OCI-LY1 (cell line): ENCODE measurements around the gene GAPDHS.

Experiments used
- H2AFZ ChIP-seq: fragments of 200-600 bp; sonication (generic), shearing (Covaris generic); 2 replicates; pipeline ENCODE4 v1.6.0; 2014; ENCODE audit warnings: antibody characterized with exemption, mild to moderate bottlenecking, low read length
- H3F3A ChIP-seq: fragments of 200-600 bp; sonication (generic), shearing (Covaris generic); 2 replicates; pipeline ENCODE4 v1.6.0; 2014; ENCODE audit warnings: mild to moderate bottlenecking, antibody characterized with exemption, low read length, moderate library complexity; ENCODE audit not compliant: insufficient read depth
- H3K27ac ChIP-seq: fragments of 200-600 bp; sonication (generic); 2 replicates; pipeline ENCODE4 v1.5.1; 2014; ENCODE audit warnings: low read length, mixed run types, mild to moderate bottlenecking, low read depth; ENCODE audit not compliant: poor library complexity, severe bottlenecking
- H3K27me3 ChIP-seq: fragments of 200-600 bp; sonication (generic); 2 replicates; pipeline ENCODE4 v1.6.0; 2014; ENCODE audit warnings: antibody characterized with exemption, mild to moderate bottlenecking, low read length, moderate library complexity; ENCODE audit not compliant: insufficient read depth
- H3K36me3 ChIP-seq: fragments of 200-600 bp; sonication (generic); 2 replicates; pipeline ENCODE4 v1.6.1; 2014; ENCODE audit warnings: mild to moderate bottlenecking, antibody characterized with exemption, low read length, moderate library complexity, mixed read lengths; ENCODE audit not compliant: insufficient read depth
- H3K4me1 ChIP-seq: fragments of 200-600 bp; sonication (generic); 2 replicates; pipeline ENCODE4 v1.5.1; 2014; ENCODE audit warnings: mild to moderate bottlenecking, low read length, moderate library complexity; ENCODE audit not compliant: insufficient read depth, severe bottlenecking
- H3K4me2 ChIP-seq: fragments of 200-600 bp; sonication (generic), shearing (Covaris generic); 2 replicates; pipeline ENCODE4 v1.6.1; 2014; ENCODE audit warnings: low read length
- H3K4me3 ChIP-seq: fragments of 200-600 bp; sonication (generic); 2 replicates; pipeline ENCODE4 v1.5.1; 2014; ENCODE audit warnings: low read length, low read depth, mild to moderate bottlenecking, mixed read lengths; ENCODE audit not compliant: poor library complexity, severe bottlenecking
- H3K79me2 ChIP-seq: fragments of 200-600 bp; shearing (Covaris generic); 2 replicates; pipeline ENCODE4 v1.6.1; 2016; ENCODE audit warnings: mixed run types, low read length, mixed read lengths; ENCODE audit not compliant: insufficient read depth
- H3K9ac ChIP-seq: fragments of 200-600 bp; sonication (generic), shearing (Covaris generic); 2 replicates; pipeline ENCODE4 v1.6.1; 2014; ENCODE audit warnings: mild to moderate bottlenecking, low read length, mixed read lengths
- H3K9me2 ChIP-seq: fragments of 200-600 bp; sonication (generic), shearing (Covaris generic); 2 replicates; pipeline ENCODE4 v1.6.1; 2014; ENCODE audit warnings: low read depth, mild to moderate bottlenecking, low read length, mixed read lengths
- H3K9me3 ChIP-seq: fragments of 200-600 bp; shearing (Covaris generic); 2 replicates; pipeline ENCODE4 v1.6.1; 2014; ENCODE audit warnings: low read length, mixed read lengths
- H4K20me1 ChIP-seq: fragments of 200-600 bp; sonication (generic), shearing (Covaris generic); 2 replicates; pipeline ENCODE4 v1.6.0; 2016; ENCODE audit warnings: mild to moderate bottlenecking, low read length; ENCODE audit not compliant: insufficient read depth
- EZH2 ChIP-seq: fragments of 200-600 bp; sonication (generic), shearing (Covaris generic); IDR thresholded peaks from 2 replicates; pipeline ENCODE4 v1.8.0; 2017; ENCODE audit warnings: borderline replicate concordance, mixed run types, mild to moderate bottlenecking, antibody characterized with exemption, low read length, moderate library complexity, mixed read lengths
- TF ChIP-seq, protein P1 (sequence below): fragments of 200-600 bp; sonication (generic), shearing (Covaris generic); IDR thresholded peaks from 2 replicates; pipeline ENCODE4 v1.5.1; 2017; ENCODE audit warnings: mild to moderate bottlenecking, antibody characterized with exemption, low read length, moderate library complexity, mixed read lengths

The GAPDHS gene

DNA sequence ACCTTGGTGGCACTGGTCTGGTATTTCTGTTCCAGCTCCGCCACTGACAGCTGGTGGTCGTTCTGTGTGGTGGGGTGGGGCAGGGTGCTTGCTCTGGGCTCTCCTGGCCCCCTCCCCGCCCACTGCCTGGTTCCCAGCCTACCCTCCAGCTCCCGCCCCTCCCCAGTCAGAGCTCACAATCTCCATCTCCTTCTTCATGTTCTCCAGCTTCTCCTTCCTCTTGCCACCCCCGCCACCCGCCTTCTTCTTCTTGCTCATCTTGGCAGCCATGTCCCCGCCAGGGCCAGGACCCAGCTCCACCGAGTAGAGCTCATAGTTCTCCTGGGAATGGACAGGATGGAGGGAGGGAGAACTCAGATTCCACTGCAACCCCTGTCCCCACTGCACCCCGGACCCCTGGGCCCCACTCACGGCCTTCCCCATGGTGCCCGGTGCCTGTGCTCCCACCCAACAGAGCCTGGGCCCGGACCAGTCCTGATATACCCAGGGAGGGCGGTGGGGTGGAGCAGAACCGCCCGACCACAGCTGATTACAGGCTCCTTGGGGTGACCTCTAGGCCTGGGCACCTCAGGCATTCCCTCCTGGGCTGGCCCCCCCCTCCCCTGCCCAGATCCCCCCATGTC, 30.1 kb downstream of the GAPDHS start, which contains the start of gene ATP4A:
Gene ATP4A (minus strand): TSS at position 452 of the 623 bp plus-strand sequence. CDS start 29 bp downstream, at position 423.
- no peaks in the 10 kb centered on the region for H3K36me3 ChIP-seq
- H3K4me2 ChIP-seq = no peak within 1 kb of the TSS
- no peak within 1 kb of the TSS for H3K9ac ChIP-seq
- TF ChIP-seq, protein P1, sequence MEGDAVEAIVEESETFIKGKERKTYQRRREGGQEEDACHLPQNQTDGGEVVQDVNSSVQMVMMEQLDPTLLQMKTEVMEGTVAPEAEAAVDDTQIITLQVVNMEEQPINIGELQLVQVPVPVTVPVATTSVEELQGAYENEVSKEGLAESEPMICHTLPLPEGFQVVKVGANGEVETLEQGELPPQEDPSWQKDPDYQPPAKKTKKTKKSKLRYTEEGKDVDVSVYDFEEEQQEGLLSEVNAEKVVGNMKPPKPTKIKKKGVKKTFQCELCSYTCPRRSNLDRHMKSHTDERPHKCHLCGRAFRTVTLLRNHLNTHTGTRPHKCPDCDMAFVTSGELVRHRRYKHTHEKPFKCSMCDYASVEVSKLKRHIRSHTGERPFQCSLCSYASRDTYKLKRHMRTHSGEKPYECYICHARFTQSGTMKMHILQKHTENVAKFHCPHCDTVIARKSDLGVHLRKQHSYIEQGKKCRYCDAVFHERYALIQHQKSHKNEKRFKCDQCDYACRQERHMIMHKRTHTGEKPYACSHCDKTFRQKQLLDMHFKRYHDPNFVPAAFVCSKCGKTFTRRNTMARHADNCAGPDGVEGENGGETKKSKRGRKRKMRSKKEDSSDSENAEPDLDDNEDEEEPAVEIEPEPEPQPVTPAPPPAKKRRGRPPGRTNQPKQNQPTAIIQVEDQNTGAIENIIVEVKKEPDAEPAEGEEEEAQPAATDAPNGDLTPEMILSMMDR = no peak
- no peak for TF ChIP-seq EZH2
- peaks cover 6% of the 10 kb centered on the region for H3K4me1 ChIP-seq
- no peak within 1 kb of the TSS for H3K4me3 ChIP-seq
- H3K79me2 ChIP-seq = no peaks in the 10 kb centered on the region
- no peak within 1 kb of the TSS for H3K27ac ChIP-seq
- H3K27me3 ChIP-seq = no peaks in the 10 kb centered on the region; the same call in none of the 2 replicates
- H2AFZ ChIP-seq = no peak within 1 kb of the TSS
- H3F3A ChIP-seq = no peaks in the 10 kb centered on the region
- no peaks in the 10 kb centered on the region for H3K9me3 ChIP-seq
- no peaks in the 10 kb centered on the region for H3K9me2 ChIP-seq
- H4K20me1 ChIP-seq = no peaks in the 10 kb centered on the region

DNA sequence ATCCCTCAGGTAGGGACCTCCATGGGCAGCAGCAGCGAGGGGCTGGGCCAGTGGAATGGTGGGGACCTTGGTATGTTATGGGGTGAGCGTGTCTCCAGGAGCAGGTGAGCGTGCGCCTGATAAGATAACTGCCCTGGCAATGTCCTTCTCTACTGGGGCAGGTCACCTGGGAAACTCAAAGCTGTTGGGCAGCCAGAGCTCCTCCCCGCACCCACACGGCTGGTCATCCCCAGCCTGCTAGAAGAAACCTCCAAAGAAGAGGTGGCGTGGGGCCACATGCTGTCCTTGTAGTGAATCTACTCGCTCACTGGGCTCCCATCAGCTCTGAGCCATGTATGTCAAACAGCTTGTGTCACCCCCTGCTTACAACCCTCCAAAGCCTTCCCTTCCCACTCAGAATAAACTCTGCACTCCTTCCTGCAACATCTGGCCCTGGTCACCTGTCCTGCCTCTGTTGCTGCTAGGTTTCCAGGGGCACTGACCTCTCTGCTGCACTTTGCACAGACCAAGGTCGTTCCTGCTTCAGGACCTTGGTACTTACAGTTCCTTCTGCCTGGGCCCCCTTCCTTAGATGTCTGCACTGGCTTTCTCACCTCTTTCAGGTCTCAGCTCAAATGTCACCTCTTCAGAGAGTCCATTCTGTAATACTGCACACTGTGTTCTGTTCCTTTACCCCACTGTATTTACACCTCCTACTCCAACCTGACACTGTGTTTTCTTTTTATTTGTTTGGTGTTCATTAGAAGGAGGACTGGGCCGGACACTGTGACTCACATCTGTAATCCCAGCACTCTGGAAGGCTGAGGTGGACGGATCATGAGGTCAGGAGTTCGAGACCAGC, 32.0 kb downstream of the GAPDHS start:
- H3K9ac ChIP-seq = no peak overlapping the region
- H3K9me2 ChIP-seq = no peaks in the 10 kb centered on the region
- H3K4me2 ChIP-seq = no peak overlapping the region
- TF ChIP-seq, protein P1 = no peak
- no peak for TF ChIP-seq EZH2
- no peak overlapping the region for H3K27ac ChIP-seq
- H2AFZ ChIP-seq = no peak overlapping the region
- no peaks in the 10 kb centered on the region for H3F3A ChIP-seq
- no peaks in the 10 kb centered on the region for H3K79me2 ChIP-seq
- no peaks in the 10 kb centered on the region for H4K20me1 ChIP-seq
- H3K4me3 ChIP-seq = no peak overlapping the region
- H3K4me1 ChIP-seq = no peaks in the 10 kb centered on the region
- no peaks in the 10 kb centered on the region for H3K27me3 ChIP-seq
- no peaks in the 10 kb centered on the region for H3K36me3 ChIP-seq
- no peaks in the 10 kb centered on the region for H3K9me3 ChIP-seq

DNA sequence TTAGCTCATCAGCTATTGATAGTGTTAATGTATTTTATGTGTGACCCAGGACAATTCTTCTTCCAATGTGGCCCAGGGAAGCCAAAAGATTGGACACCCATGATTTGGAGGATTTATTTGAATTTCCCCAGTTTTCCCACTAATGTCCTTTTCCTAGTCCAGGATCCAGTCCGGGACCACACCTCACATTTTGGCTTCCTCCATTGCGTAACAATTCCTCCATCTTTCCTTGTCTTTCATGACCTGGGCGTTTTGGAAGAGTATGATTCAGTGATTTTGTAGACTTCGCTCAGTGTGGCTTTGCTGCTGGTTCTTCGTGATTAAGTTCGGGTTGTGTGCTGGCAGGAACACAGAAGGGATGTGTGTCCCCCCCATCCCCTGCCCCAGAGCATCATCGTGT, 33.5 kb downstream of the GAPDHS start:
- H4K20me1 ChIP-seq = no peaks in the 10 kb centered on the region
- H3K27me3 ChIP-seq = no peaks in the 10 kb centered on the region
- H3K79me2 ChIP-seq = no peaks in the 10 kb centered on the region

More for the DNA sequence above, 33.5 kb downstream of the GAPDHS start:
- Histone ChIP-seq H3K9me3 (no peaks in the 10 kb centered on the region), H3K4me2 (no peak overlapping the region), H3K9ac (no peak overlapping the region), H2AFZ (no peak overlapping the region), H3K36me3 (no peaks in the 10 kb centered on the region), H3F3A (no peaks in the 10 kb centered on the region), H3K9me2 (no peaks in the 10 kb centered on the region), H3K4me1 (no peaks in the 10 kb centered on the region), H3K4me3 (no peak overlapping the region), H3K27ac (no peak overlapping the region)
- TF ChIP-seq, protein P1 = no peak
- TF ChIP-seq EZH2 = no peak
